Progenitor cell of endocrine pancreas (in vitro differentiated cells): Measurements from ENCODE around the gene ZBTB46. TPM values are rescaled to one million over a fixed set of nuclear protein-coding genes. Genes with fewer than 3 reads are reported as not detected.

Experiments
- DNase-seq: peaks from one replicate; pipeline ENCODE4 v3.0.0; 2021; ENCODE audit warnings: low spot score; ENCODE audit not compliant: unreplicated experiment
- H3K27ac Mint-ChIP-seq: 2 replicates; pipeline ENCODE4 v1.8.0; 2021; ENCODE audit warnings: mild to moderate bottlenecking, moderate library complexity, mixed read lengths
- H3K27me3 Mint-ChIP-seq: 2 replicates; pipeline ENCODE4 v1.8.0; 2021; ENCODE audit warnings: mixed read lengths
- H3K36me3 Mint-ChIP-seq: 2 replicates; pipeline ENCODE4 v1.8.0; 2022; ENCODE audit warnings: mixed read lengths; ENCODE audit not compliant: insufficient read depth
- H3K4me1 Mint-ChIP-seq: 2 replicates; pipeline ENCODE4 v1.8.0; 2021; ENCODE audit warnings: low read depth, mixed read lengths
- H3K4me3 Mint-ChIP-seq: 2 replicates; pipeline ENCODE4 v1.8.0; 2021; ENCODE audit warnings: low read depth, mild to moderate bottlenecking, moderate library complexity, mixed read lengths
- H3K9me3 Mint-ChIP-seq: 2 replicates; pipeline ENCODE4 v1.8.0; 2021; ENCODE audit warnings: low read depth, mixed read lengths
- CTCF ChIP-seq: fragments of 200-600 bp; sonication (generic); IDR thresholded peaks from one replicate; pipeline ENCODE4 v1.5.0; 2021; ENCODE audit warnings: antibody characterized with exemption, mild to moderate bottlenecking; ENCODE audit not compliant: unreplicated experiment
- total RNA-seq: library from RNA; stranded (reverse); gene quantifications from 2 replicates; pipeline ENCODE4 v1.2.1, GENCODE V29; 2021

ZBTB46 gene
- total RNA-seq, 1 donor from 2014 or later = 31.2 TPM

DNA sequence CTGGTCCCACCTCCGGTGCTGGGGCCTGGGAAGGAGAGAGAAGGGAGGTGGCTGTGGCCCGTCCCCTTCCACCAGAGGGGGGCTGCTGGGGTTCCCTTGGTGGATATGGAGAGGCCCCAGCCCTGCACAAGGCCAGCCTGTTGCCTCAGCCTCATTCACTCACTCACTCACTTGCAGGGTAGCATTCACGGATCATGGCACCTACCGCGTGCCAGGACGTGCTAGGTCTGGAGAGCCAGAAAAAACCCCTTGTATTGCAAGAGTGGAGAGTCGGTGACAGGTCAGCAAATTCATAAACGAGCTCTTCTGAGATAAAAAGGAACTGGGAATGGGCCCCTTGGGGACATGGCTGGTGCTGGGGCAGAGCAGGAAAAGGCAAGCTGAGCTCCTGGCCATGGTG is 6.4 kb upstream of the ZBTB46 start:
- Mint-ChIP-seq H3K4me1 (peaks cover 14% of the 10 kb centered on the region), H3K4me3 (no peak overlapping the region)

DNA sequence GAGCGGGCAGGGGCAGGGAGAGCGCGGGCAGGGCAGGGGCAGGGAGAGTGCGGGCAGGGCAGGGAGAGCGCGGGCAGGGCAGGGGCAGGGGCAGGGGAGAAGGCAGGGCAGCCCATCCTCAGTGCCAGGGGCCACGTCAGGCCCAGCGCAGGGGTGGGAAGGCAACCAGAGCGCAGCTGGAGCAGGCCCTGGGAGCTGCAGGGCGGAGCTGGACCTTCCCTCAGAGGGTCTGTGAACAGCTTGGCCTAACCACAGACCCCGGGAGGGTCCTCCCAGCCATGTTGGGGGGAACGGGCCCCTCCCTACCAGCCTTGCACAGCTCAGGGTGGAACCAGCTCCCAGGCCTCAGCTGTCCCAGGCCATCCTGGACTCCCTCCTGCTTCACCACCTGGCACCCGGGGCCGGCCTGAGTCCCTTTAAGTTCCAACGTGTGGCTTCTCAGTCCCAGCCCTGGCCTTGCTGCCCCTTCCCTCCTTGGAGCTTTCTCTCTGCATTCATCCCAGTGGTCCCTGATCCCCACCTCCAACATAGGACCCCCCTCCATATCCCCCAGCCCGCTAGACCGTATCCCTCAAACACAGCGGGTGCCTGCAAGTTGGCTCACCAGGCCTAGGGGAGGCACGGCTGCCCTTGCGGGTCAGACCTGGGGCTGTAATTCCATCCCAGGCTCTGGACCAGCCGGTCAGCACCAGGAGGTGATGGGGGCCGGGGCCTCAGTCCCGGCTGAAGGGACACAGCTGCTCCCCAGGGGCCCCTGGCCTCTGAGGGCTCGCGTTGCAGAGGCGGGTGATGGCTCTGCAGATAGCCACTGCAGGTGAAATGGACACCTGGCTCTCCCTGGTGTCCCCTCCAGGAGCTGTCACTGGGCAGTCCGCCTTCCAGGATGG is 5.6 kb upstream of the ZBTB46 start:
- H3K36me3 Mint-ChIP-seq = no peaks in the 10 kb centered on the region
- H3K4me3 Mint-ChIP-seq = no peak overlapping the region
- peaks cover 12% of the 10 kb centered on the region for H3K27me3 Mint-ChIP-seq
- DNase-seq = no peak
- H3K27ac Mint-ChIP-seq = no peak overlapping the region
- no peaks in the 10 kb centered on the region for H3K9me3 Mint-ChIP-seq
- no peak for TF ChIP-seq CTCF
- peaks cover 14% of the 10 kb centered on the region for H3K4me1 Mint-ChIP-seq

More for the DNA sequence above, 6.4 kb upstream of the ZBTB46 start:
- no peak for TF ChIP-seq CTCF
- H3K36me3 Mint-ChIP-seq = no peaks in the 10 kb centered on the region
- no peak for DNase-seq
- H3K27ac Mint-ChIP-seq = no peak overlapping the region
- peaks cover 12% of the 10 kb centered on the region for H3K27me3 Mint-ChIP-seq
- no peaks in the 10 kb centered on the region for H3K9me3 Mint-ChIP-seq

- Mint-ChIP-seq H3K4me1 (peaks cover 11% of the 10 kb centered on the region), H3K27me3 (peaks cover 10% of the 10 kb centered on the region), H3K4me3 (no peak overlapping the region), H3K27ac (no peak overlapping the region), H3K36me3 (no peaks in the 10 kb centered on the region), H3K9me3 (no peaks in the 10 kb centered on the region)
- TF ChIP-seq CTCF = no peak
- peak; percentile 76 for DNase-seq
Measured at GRCh38 chr20:63835021-63835858, 4.2 kb upstream of the ZBTB46 start.

- TF ChIP-seq CTCF = no peak
- H3K4me3 Mint-ChIP-seq = no peak overlapping the region
Measured at GRCh38 chr20:63834491-63834880, 3.4 kb upstream of the ZBTB46 start.

GRCh38 chr20:63833776-63834490 is 2.9 kb upstream of the ZBTB46 start:
- Mint-ChIP-seq H3K4me3 (peak overlapping the region; percentile 16), H3K27ac (no peak overlapping the region), H3K27me3 (peaks cover 9% of the 10 kb centered on the region), H3K36me3 (no peaks in the 10 kb centered on the region), H3K4me1 (peaks cover 22% of the 10 kb centered on the region), H3K9me3 (no peaks in the 10 kb centered on the region)
- TF ChIP-seq CTCF = no peak
- no peak for DNase-seq

More at GRCh38 chr20:63834491-63834880, 3.4 kb upstream of the ZBTB46 start:
- Mint-ChIP-seq H3K9me3 (no peaks in the 10 kb centered on the region), H3K36me3 (no peaks in the 10 kb centered on the region), H3K27ac (no peak overlapping the region), H3K27me3 (peaks cover 9% of the 10 kb centered on the region), H3K4me1 (peaks cover 17% of the 10 kb centered on the region)
- no peak for DNase-seq
